PFSK-1 (cell line): ENCODE results near the gene HEBP1.

Experiments
- FOXP2 ChIP-seq: optimal IDR thresholded peaks from 2 replicates; pipeline ENCODE3; 2011; ENCODE audit warnings: borderline replicate concordance, control low read depth, inconsistent platforms; ENCODE audit not compliant: insufficient read depth; ENCODE audit errors: extremely low read length, extremely low read depth
- POLR2AphosphoS5 ChIP-seq: IDR thresholded peaks from 2 replicates; pipeline ENCODE4 v1.6.1; 2012; ENCODE audit warnings: low read depth, mild to moderate bottlenecking, control low read depth, low read length, moderate library complexity
- REST ChIP-seq, 2 experiments: IDR thresholded peaks; 2 replicates each; pipeline versions ENCODE4 v1.6.1 to v1.8.0; 2011 to 2012; ENCODE audit warnings: low read depth in 2 of 2, low read length in 2 of 2, control low read depth in 1 of 2, inconsistent platforms in 1 of 2, mild to moderate bottlenecking in 1 of 2, moderate library complexity in 1 of 2; ENCODE audit not compliant: insufficient read depth in 1 of 2
- SIN3A ChIP-seq: IDR thresholded peaks from 2 replicates; pipeline ENCODE4 v1.6.1; 2012; ENCODE audit warnings: mild to moderate bottlenecking, low read length, moderate library complexity, borderline replicate concordance; ENCODE audit not compliant: insufficient read depth
- TAF1 ChIP-seq: IDR thresholded peaks from 2 replicates; pipeline ENCODE4 v1.6.1; 2012; ENCODE audit warnings: low read length, control low read depth, borderline replicate concordance; ENCODE audit not compliant: insufficient read depth

GRCh38 chr12:12952036-12952435 lies 48.0 kb downstream of the HEBP1 start, which contains the start of gene GPRC5D:
- TF ChIP-seq SIN3A, result no peak
- TF ChIP-seq POLR2AphosphoS5, result no peak
- TF ChIP-seq FOXP2, result no peak
- TF ChIP-seq REST (IDR thresholded peaks at IDR 0.05; ENCODE audit: insufficient read depth in 1 of 2, low read depth in 2 of 2, low read length in 2 of 2), result no peak
- TF ChIP-seq TAF1, result no peak
